ENCODE measurements around the gene FAM89A.

Gene FAM89A

GRCh38 chr1:231040019-231040799, at the start of gene FAM89A:
Gene FAM89A, minus strand, starts transcription at chr1:231040254. Its CDS starts 43 bp downstream, at chr1:231040211.
- DNase-seq (ENCODE audit: low read depth), result no peak

GRCh38 chr1:231084353-231084752, 44.3 kb upstream of the FAM89A start:
- no peak for DNase-seq (ENCODE audit: low read depth)

DNA sequence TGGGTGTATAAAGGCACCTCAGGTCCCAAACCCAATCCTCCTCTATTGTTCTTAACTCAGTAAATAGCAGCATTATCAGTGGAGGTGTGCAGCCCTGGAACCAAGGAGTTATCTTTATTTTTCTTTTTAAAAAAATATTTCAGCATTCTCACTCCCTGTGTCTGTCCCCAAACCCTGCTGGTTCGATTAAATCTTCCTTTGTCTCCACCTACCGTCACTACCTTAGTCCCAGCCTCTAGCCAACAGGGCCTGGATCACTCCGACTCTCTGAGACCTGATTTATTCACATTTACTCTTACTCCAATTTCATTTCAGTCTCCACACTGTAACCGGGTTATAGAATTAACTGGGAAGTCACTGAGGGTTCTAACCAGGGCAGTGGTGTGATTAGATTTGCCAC, 39.1 kb upstream of the FAM89A start:
- no peak for DNase-seq (ENCODE audit: low read depth)

DNA sequence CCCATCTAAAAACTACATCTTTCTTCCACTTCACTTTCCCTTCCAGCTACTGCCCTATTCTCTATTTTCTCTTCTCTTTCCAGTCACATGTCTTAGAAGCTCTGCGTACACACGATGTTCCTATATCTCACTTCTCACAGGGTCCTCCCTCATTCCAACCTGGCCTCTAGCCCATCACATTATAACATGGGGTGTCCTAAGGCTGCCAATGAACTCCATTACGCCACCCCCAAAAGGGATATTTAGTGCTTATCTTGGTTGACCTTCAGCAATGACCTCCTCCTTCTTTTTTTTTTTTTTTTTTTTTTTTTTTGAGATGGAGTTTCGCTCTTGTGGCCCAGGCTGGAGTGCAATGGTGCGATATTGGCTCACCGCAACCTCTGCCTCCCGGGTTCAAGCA, 38.2 kb upstream of the FAM89A start:
- DNase-seq (ENCODE audit: low read depth), result no peak

DNA sequence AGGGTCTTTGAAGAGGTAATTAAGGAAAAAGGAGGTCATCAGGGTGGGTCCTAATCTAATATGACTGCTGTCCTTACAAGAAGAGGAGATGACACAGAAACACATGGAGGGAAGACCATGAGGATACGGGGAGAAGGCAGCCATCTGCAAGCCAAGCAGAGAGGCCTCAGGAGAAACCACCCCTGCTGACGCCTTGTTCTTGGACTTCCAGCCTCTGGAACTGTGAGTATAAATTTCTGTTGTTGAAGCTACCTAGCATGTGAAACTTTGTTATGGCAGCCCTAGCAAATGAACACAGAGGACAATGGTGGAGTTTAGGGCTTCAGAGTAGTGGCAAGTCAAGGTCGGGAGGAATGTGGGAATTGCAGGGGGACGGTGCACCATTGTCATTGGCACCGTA, 36.7 kb upstream of the FAM89A start:
- DNase-seq (ENCODE audit: low read depth), result no peak

DNA sequence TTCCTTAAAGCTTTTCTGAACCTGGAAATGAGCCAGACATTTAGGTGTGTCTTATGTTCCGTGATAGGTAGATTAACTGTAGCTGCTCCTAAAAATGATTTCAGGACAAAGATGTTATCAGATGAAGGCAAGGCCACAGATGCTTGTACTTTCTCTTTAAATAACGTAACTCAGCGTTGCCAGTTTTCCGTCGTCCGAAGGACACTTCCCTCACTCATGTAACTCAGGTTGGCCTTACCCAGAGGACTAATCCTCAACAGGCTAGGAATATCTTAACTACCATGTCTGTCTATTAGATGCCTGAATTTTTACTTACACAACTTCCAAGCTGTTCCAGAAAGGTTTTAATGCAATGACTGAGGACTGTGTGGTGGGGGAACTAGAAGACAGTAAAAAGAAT, 35.4 kb upstream of the FAM89A start:
- DNase-seq (ENCODE audit: low read depth), result no peak

- DNase-seq (ENCODE audit: low read depth), result no peak
These were observed 35.0 kb upstream of the FAM89A start for GRCh38 chr1:231075020-231075419.

GRCh38 chr1:231074046-231074445, 34.0 kb upstream of the FAM89A start:
- no peak for DNase-seq (ENCODE audit: low read depth)

DNA sequence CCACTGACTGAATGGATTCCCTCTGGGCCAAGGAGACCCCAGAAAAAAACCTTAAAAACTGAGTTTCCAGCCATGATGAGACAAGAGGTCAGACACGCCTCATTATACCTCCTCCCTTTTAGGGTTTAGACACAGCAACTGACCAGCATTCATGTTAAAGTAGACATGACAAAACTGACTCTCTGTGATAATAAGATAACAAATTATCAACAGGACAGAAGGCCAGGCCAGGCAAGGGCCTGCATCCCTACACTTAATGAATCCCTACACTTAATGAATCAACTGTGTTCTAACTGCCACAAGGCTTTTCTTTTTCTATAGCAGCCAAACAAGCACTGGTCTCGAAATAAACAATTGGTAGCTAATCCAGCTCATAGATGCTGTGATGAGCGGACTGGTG, 33.3 kb upstream of the FAM89A start:
- no peak for DNase-seq (ENCODE audit: low read depth)

DNA sequence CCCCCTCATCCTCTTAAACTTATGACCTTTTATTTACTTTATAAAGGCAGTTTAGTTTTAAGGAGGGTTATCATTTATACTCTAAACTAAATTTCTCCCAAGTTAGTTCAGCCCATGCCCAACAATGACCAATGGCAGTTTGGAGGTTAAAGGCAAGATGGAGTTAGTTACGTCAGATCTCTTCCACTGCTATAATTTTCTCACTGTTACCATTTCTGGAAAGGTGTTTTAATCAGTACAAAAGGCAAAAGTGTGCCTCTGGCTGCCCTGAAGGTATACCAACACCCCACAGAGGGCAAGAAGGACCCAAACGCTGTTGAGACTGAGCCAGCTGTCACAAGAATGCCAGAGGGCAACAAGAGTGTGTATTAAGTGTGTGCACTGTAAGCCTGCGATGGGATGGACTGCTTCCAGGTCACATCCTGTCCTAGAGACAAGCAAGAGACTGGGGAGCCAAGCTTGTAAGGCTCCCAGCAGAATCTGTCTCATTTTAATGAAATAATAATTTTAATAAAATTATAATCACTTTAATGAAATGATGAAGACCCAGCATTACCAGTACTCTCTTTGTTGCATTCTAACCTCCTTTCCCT, 32.5 kb upstream of the FAM89A start:
- no peak for DNase-seq (ENCODE audit: low read depth)

DNA sequence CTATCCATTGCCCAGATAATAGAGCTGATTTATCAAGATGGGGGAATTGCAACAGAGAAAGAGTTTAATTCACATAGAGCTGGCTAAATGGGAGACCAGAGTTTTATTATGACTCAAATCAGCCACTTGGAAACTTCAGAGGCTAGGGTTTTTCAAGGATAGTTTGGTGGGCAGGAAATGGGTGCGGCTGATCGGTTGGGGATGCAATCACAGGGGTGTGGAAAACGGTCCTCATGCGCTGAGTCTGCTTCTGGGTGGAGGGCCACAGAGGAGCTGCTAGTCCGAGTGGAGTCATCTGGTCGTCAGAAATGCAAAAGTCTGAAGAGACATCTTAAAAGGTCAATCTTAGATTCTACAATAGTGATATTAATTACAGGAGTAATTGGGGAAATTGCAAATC, 32.0 kb upstream of the FAM89A start:
- no peak for DNase-seq (ENCODE audit: low read depth)

DNA sequence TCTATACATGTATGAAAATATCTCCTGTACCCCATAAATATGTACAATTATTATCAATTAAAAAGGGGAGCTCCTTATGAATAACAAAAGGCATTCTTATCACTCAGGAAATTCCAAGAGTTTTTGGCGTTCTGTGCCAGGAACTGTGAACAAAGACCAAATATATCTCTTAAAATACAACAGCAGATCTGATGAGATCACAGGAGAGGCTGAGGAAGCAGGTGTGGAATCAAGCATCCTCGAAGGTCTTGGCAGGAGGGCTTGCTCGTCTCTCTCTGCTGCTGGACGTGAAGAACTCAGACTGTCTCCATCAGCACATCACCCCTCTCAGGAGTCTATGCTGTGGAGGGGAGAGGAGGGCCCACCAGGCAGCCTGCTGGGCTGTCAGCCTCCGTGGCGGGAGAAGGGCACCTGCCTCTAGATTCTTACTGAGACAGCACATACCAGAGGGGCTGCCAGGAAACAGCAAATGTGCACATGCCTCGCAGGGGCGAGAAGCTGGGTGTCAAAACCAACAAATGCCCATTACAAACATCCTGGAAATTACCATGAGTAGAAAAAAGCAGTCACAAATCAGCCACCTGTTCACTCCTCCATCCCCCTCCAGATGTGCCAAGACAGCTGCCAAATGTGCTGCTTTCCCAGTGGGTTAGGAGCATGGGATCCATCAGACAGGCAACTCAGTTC, 30.8 kb upstream of the FAM89A start:
- DNase-seq (ENCODE audit: low read depth), result no peak

DNA sequence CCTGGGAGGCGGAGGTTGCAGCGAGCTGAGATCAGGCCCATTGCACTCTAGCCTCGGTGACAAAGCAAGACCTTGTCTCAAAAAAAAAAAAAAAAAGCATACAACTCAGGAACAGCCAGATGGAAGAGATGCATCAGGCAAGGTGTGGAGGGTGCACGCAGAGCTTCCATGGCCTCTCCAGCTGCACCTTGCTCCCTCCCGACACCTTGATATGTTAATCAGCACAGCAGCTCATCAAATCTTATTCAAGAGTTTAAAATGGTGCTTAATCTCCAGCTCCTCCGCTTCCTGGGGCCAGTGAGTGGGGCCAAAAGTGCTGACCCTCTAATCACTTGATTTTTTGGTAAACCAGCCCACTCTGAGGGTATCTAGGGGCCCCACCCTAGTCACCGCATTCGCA, 29.3 kb upstream of the FAM89A start:
- no peak for DNase-seq (ENCODE audit: low read depth)

- no peak for DNase-seq (ENCODE audit: low read depth)
These were observed 28.7 kb upstream of the FAM89A start for GRCh38 chr1:231068762-231069161.

- DNase-seq (ENCODE audit: low read depth), result no peak
These were observed 25.6 kb upstream of the FAM89A start for GRCh38 chr1:231065510-231066241.

DNA sequence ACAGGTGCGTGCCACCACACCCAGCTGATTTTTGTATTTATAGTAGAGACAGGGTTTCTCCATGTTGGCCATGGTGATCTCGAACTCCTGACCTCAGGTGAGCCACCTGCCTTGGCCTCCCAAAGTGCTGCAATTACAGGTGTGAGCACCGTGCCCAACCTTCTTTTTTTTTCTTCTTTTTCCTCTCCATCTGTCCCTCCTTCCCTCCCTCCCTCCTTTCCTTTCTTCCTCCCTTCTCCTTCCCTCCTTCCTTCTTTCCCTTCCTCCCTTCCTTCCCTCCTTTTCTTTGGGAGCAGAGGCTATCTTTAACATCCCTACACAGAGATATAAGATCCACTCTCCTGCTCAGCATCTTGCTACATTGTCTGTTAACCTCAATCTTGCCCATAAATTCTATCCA, 24.4 kb upstream of the FAM89A start:
- no peak for DNase-seq (ENCODE audit: low read depth)

GRCh38 chr1:231063331-231063730, 23.3 kb upstream of the FAM89A start:
- no peak for DNase-seq (ENCODE audit: low read depth)

GRCh38 chr1:231062500-231063270, 22.6 kb upstream of the FAM89A start:
- no peak for DNase-seq (ENCODE audit: low read depth)

- no peak for DNase-seq (ENCODE audit: low read depth)
These were observed 19.6 kb upstream of the FAM89A start for GRCh38 chr1:231059566-231060193.

DNA sequence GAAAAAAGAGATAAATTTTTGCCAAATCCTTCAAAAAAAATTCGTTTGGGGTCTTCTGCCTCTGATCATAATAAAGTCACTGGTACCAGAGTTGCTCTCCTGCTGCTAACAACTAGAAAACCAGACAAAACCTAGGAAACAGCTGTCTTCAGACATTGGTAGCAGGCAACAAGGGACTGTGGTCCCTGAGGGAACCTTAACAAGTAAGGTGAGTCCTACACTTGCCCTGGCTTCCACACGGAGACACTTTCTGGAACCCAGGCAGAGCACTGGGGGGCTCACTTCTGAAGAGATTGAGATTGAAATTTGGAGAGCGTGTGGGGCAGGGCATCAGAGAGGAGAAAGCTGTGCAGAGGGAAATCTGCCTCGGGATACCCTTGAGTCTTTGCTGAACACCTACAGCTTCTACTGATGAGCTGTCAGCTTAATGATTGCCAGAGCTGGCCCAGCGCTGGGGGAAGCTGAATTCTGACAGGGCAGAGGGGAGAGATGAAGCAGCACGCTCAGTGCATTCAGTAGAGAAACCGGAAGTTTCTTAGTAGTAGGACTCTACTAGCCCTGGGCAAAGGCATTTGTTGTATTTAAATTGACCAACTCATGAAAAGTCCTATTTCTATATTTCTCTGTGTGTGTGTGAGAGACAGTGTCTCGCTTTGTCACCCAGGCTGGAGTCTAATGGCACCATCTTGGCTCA, 18.5 kb upstream of the FAM89A start:
- DNase-seq (ENCODE audit: low read depth), result no peak

- DNase-seq (ENCODE audit: low read depth), result no peak
These were observed 17.4 kb upstream of the FAM89A start for GRCh38 chr1:231057410-231057809.

All from GM04503 (cell line).